ENCODE measurements around the gene STAT5B.

GRCh38 chr17:42225646-42226045 is 50.5 kb downstream of the STAT5B start:
- TF ChIP-seq CTCF (IDR thresholded peaks at IDR 0.05; ENCODE audit: insufficient read depth, low read length, poor library complexity, severe bottlenecking) (no peak), EZH2phosphoT487 (conservative IDR thresholded peaks at IDR 0.05; ENCODE audit: low read length) (no peak)
